Measurements from ENCODE around the gene FBXO2.

Gene FBXO2

DNA sequence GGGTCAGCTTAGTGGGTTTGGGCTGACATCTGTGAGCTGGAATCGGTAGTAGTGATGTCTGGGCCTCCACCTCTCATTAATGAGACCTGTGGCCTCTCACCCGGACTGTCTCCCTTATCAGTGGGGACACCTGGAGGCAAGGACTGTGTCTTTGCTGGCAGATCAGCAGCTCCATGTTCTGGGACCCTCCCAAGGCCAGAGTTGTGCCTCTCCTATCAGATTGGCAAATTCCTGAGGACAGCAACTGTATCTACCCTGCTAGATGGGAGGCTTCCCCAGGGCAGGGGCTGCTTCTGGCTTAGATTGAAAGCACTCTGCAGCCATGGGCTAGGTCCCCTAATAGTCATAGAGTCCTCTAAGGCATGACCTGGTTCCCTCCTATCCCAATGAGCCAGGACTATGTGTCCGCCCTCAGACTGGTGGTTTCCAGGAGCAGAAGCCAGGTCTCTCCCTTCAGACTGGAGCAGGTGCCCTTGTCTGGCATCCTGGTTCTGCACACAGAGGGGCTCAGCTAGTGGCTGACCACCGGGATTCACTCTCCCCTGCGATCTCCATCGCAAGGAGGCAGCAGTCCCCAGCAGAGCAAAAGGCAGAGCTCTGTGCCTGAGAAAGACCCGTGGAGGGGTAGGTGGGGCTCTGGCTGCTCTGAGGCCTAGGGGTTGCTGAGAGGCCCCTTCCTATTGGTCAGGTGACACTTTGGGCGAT is 43.1 kb upstream of the FBXO2 start:
- H2AFZ ChIP-seq (ENCODE audit: low read depth, low read length) = no peak overlapping the region
- TF ChIP-seq EZH2 (IDR thresholded peaks at IDR 0.05; ENCODE audit: borderline replicate concordance, low read depth, low read length, severe bottlenecking) = no peak
- TF ChIP-seq, protein P1, sequence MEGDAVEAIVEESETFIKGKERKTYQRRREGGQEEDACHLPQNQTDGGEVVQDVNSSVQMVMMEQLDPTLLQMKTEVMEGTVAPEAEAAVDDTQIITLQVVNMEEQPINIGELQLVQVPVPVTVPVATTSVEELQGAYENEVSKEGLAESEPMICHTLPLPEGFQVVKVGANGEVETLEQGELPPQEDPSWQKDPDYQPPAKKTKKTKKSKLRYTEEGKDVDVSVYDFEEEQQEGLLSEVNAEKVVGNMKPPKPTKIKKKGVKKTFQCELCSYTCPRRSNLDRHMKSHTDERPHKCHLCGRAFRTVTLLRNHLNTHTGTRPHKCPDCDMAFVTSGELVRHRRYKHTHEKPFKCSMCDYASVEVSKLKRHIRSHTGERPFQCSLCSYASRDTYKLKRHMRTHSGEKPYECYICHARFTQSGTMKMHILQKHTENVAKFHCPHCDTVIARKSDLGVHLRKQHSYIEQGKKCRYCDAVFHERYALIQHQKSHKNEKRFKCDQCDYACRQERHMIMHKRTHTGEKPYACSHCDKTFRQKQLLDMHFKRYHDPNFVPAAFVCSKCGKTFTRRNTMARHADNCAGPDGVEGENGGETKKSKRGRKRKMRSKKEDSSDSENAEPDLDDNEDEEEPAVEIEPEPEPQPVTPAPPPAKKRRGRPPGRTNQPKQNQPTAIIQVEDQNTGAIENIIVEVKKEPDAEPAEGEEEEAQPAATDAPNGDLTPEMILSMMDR (IDR thresholded peaks at IDR 0.05; ENCODE audit: borderline replicate concordance, extremely low read depth, low read length, poor library complexity, severe bottlenecking) = no peak

DNA sequence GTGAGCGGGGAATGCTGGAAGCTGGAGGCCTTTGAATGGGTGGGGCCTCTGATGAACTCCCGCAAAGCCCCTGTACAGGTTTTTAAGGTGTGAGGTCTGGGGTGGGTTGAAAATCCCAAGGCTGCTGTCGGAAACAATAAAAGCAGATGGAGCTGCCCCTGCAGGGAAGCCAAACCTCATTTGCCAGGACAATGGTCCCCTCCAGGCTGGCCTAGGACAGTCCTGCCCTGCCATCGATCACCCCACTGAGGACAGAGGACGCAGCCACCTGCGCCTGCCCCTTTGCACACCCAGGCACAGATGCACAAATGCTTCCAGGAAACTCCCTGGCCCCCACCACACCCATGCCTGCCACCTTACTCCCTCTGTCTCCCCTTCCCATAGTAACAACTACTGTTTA is 41.6 kb upstream of the FBXO2 start:
- no peak for DNase-seq
- Histone ChIP-seq H2AFZ (ENCODE audit: low read depth, low read length) (no peak overlapping the region), H3K79me2 (ENCODE audit: insufficient read depth, low read length) (0 out of 2 replicates have a peak, but pooled peaks cover under 1% of the 10 kb centered on the region), H3K36me3 (ENCODE audit: insufficient read depth, low read length) (no peaks in the 10 kb centered on the region), H3K27me3 (ENCODE audit: insufficient read depth, low read length, poor library complexity) (peaks cover 10% of the 10 kb centered on the region), H3K4me1 (ENCODE audit: insufficient read depth, low read length) (peaks cover 11% of the 10 kb centered on the region; the same call in 1 of the 2 replicates), H4K20me1 (ENCODE audit: insufficient read depth, low read length) (no peaks in the 10 kb centered on the region), H3K9me3 (ENCODE audit: insufficient read depth, low read length, severe bottlenecking) (no peaks in the 10 kb centered on the region), H3K4me3 (ENCODE audit: low read depth in 1 of 2, low read length in 2 of 2) (no peak overlapping the region), H3K4me2 (ENCODE audit: insufficient read depth, low read length) (no peak overlapping the region), H3K27ac (ENCODE audit: low read length) (no peak overlapping the region), H3K9ac (ENCODE audit: low read depth, low read length) (no peak overlapping the region)
- no peak for ATAC-seq (ENCODE audit: insufficient read depth, low read depth)
- no peak for TF ChIP-seq EZH2 (IDR thresholded peaks at IDR 0.05; ENCODE audit: borderline replicate concordance, low read depth, low read length, severe bottlenecking)
- TF ChIP-seq, protein P1 (IDR thresholded peaks at IDR 0.05; ENCODE audit: borderline replicate concordance, extremely low read depth, low read length, poor library complexity, severe bottlenecking) = no peak

More for the DNA sequence above, 43.1 kb upstream of the FBXO2 start:
- Histone ChIP-seq H3K4me3 (ENCODE audit: low read depth in 1 of 2, low read length in 2 of 2) (no peak overlapping the region), H3K9me3 (ENCODE audit: insufficient read depth, low read length, severe bottlenecking) (no peaks in the 10 kb centered on the region), H3K79me2 (ENCODE audit: insufficient read depth, low read length) (no peaks in the 10 kb centered on the region), H3K36me3 (ENCODE audit: insufficient read depth, low read length) (no peaks in the 10 kb centered on the region), H3K9ac (ENCODE audit: low read depth, low read length) (no peak overlapping the region), H4K20me1 (ENCODE audit: insufficient read depth, low read length) (no peaks in the 10 kb centered on the region), H3K27ac (ENCODE audit: low read length) (no peak overlapping the region), H3K4me2 (ENCODE audit: insufficient read depth, low read length) (no peak overlapping the region), H3K27me3 (ENCODE audit: insufficient read depth, low read length, poor library complexity) (peaks cover 5% of the 10 kb centered on the region), H3K4me1 (ENCODE audit: insufficient read depth, low read length) (no peaks in the 10 kb centered on the region)
- ATAC-seq (ENCODE audit: insufficient read depth, low read depth) = no peak
- no peak for DNase-seq

DNA sequence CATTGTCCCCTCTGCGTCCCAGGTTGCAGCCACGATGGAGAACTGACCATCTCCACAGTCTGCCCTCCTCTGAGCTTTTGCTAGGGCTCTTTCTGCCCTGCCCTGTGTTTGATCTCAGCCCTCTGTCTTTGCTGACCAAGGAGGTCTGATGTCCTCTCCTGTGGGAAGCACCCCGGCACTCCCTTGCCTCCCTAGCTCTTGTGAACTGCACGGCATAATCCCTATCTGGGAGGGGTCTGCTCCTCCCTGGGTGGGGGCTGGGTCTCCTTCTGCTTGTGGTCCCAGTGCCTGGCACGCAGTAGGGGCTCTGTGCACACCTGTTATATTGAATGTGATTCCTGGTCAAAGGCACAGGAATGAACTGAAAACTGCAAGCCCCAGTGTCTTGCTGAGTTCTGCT is 39.7 kb upstream of the FBXO2 start:
- no peaks in the 10 kb centered on the region for H3K9me3 ChIP-seq (ENCODE audit: insufficient read depth, low read length, severe bottlenecking)
- H3K4me3 ChIP-seq (ENCODE audit: low read depth in 1 of 2, low read length in 2 of 2) = no peak overlapping the region
- DNase-seq (no peak), ATAC-seq (ENCODE audit: insufficient read depth, low read depth) (no peak)
- H4K20me1 ChIP-seq (ENCODE audit: insufficient read depth, low read length) = no peaks in the 10 kb centered on the region
- no peak overlapping the region for H3K9ac ChIP-seq (ENCODE audit: low read depth, low read length)
- H3K4me1 ChIP-seq (ENCODE audit: insufficient read depth, low read length) = peaks cover 25% of the 10 kb centered on the region
- H3K27me3 ChIP-seq (ENCODE audit: insufficient read depth, low read length, poor library complexity) = peaks cover 14% of the 10 kb centered on the region
- H3K27ac ChIP-seq (ENCODE audit: low read length) = no peak overlapping the region
- H3K4me2 ChIP-seq (ENCODE audit: insufficient read depth, low read length) = no peak overlapping the region
- no peak overlapping the region for H2AFZ ChIP-seq (ENCODE audit: low read depth, low read length)
- TF ChIP-seq, protein P1 (IDR thresholded peaks at IDR 0.05; ENCODE audit: borderline replicate concordance, extremely low read depth, low read length, poor library complexity, severe bottlenecking) = no peak
- no peak for TF ChIP-seq EZH2 (IDR thresholded peaks at IDR 0.05; ENCODE audit: borderline replicate concordance, low read depth, low read length, severe bottlenecking)
- peaks cover 3% of the 10 kb centered on the region; the same call in 1 of the 2 replicates for H3K36me3 ChIP-seq (ENCODE audit: insufficient read depth, low read length)
- peaks cover 8% of the 10 kb centered on the region; the same call in 1 of the 2 replicates for H3K79me2 ChIP-seq (ENCODE audit: insufficient read depth, low read length)
